IMR-90 (cell line): ENCODE data around the gene CES1. TPM values are rescaled to one million over a fixed set of nuclear protein-coding genes. Genes with fewer than 3 reads are reported as not detected.

Experiments
- ATAC-seq: fragments of 200-7000 bp; cut with Tn5 transposase; 2 replicates; pipeline ENCODE4 v1.9.1; 2020; ENCODE audit warnings: low read depth, mild to moderate bottlenecking, moderate library complexity
- BruUV-seq: library from RNA; stranded (reverse); fragments of 400-500 nt; replicated peaks from 2 replicates; lab custom pipeline; 2021; lab: Mats Ljungman, UMichigan
- CTCF ChIA-PET: fragments of 300-600 bp; formaldehyde crosslinking; extraction: SDS; loops from one replicate; lab custom pipeline; 2021; ENCODE audit warnings: antibody characterized with exemption; lab: Yijun Ruan, JAX
- POLR2A ChIA-PET: fragments of 300-600 bp; sonication (Branson Sonifier 250); formaldehyde crosslinking; loops from one replicate; lab custom pipeline; 2022; ENCODE audit warnings: antibody characterized with exemption; ENCODE audit not compliant: unreplicated experiment; lab: Charles Lee
- DNase-seq: peaks from one replicate; pipeline ENCODE4 v3.0.0; 2013
- H2AFZ ChIP-seq: replicated peaks from 2 replicates; pipeline ENCODE3; 2013; ENCODE audit warnings: low read length, mild to moderate bottlenecking; ENCODE audit not compliant: poor library complexity
- H2AK5ac ChIP-seq: 2 replicates; pipeline ENCODE4 v1.6.1; 2013; ENCODE audit warnings: low read depth, low read length, inconsistent platforms
- H2AK9ac ChIP-seq: replicated peaks from 2 replicates; pipeline ENCODE3; 2013; ENCODE audit warnings: mild to moderate bottlenecking, low read depth, low read length, moderate library complexity; ENCODE audit not compliant: poor library complexity
- H2BK120ac ChIP-seq: 2 replicates; pipeline ENCODE4 v1.6.1; 2013; ENCODE audit warnings: low read depth, low read length, inconsistent platforms
- H2BK15ac ChIP-seq: 3 replicates; pipeline ENCODE4 v1.6.1; 2013; ENCODE audit warnings: low read depth, low read length, inconsistent platforms
- H2BK20ac ChIP-seq: 2 replicates; pipeline ENCODE4 v1.6.1; 2013; ENCODE audit warnings: low read depth, mild to moderate bottlenecking, inconsistent platforms, low read length, moderate library complexity
- H2BK5ac ChIP-seq: 2 replicates; pipeline ENCODE4 v1.6.1; 2013; ENCODE audit warnings: mild to moderate bottlenecking, low read depth, low read length, inconsistent platforms; ENCODE audit not compliant: poor library complexity, severe bottlenecking
- H3K14ac ChIP-seq: replicated peaks from 2 replicates; pipeline ENCODE4 v1.6.1; 2013; ENCODE audit warnings: low read depth, low read length, inconsistent platforms
- H3K18ac ChIP-seq: 2 replicates; pipeline ENCODE4 v1.6.1; 2013; ENCODE audit warnings: low read depth, low read length, control low read depth
- H3K23ac ChIP-seq: 2 replicates; pipeline ENCODE4 v1.6.1; 2013; ENCODE audit warnings: low read depth, low read length, inconsistent platforms
- H3K27ac ChIP-seq: 2 replicates; pipeline ENCODE4 v1.5.1; 2013; ENCODE audit warnings: mild to moderate bottlenecking, control low read depth, low read length; ENCODE audit not compliant: insufficient read depth
- H3K27me3 ChIP-seq: 2 replicates; pipeline ENCODE4 v1.6.1; 2013; ENCODE audit warnings: low read length; ENCODE audit not compliant: control insufficient read depth, insufficient read depth
- H3K36me3 ChIP-seq: 2 replicates; pipeline ENCODE4 v1.6.1; 2013; ENCODE audit warnings: low read length, mixed read lengths; ENCODE audit not compliant: control insufficient read depth, insufficient read depth
- H3K4ac ChIP-seq: 2 replicates; pipeline ENCODE4 v1.6.1; 2013; ENCODE audit warnings: low read depth, low read length, inconsistent platforms
- H3K4me1 ChIP-seq: 2 replicates; pipeline ENCODE4 v1.6.1; 2013; ENCODE audit warnings: low read length, mixed read lengths; ENCODE audit not compliant: control insufficient read depth, insufficient read depth
- H3K4me2 ChIP-seq: 2 replicates; pipeline ENCODE4 v1.6.1; 2013; ENCODE audit warnings: low read depth, mild to moderate bottlenecking, control low read depth, low read length, moderate library complexity
- H3K4me3 ChIP-seq: 2 replicates; pipeline ENCODE4 v1.5.1; 2013; ENCODE audit warnings: low read depth, mild to moderate bottlenecking, control low read depth, low read length, moderate library complexity; ENCODE audit not compliant: insufficient read depth
- H3K56ac ChIP-seq: 2 replicates; pipeline ENCODE4 v1.6.1; 2013; ENCODE audit warnings: low read length, inconsistent platforms; ENCODE audit not compliant: insufficient read depth; ENCODE audit errors: extremely low read depth
- H3K79me1 ChIP-seq, 2 experiments: 2 replicates each; pipeline ENCODE4 v1.6.1; 2013; ENCODE audit warnings: low read length in 2 of 2, inconsistent platforms in 1 of 2, low read depth in 1 of 2
- H3K9ac ChIP-seq: 2 replicates; pipeline ENCODE4 v1.6.1; 2013; ENCODE audit warnings: low read depth, low read length, control low read depth
- H3K9me1 ChIP-seq: 2 replicates; pipeline ENCODE4 v1.6.1; 2013; ENCODE audit warnings: low read length, inconsistent platforms; ENCODE audit not compliant: insufficient read depth
- H3K9me3 ChIP-seq: 2 replicates; pipeline ENCODE4 v1.6.1; 2013; ENCODE audit warnings: low read length; ENCODE audit not compliant: control insufficient read depth, insufficient read depth
- H4K20me1 ChIP-seq: 2 replicates; pipeline ENCODE4 v1.6.1; 2013; ENCODE audit warnings: low read length, inconsistent platforms; ENCODE audit not compliant: insufficient read depth
- H4K5ac ChIP-seq: 2 replicates; pipeline ENCODE4 v1.6.1; 2013; ENCODE audit warnings: mild to moderate bottlenecking, low read depth, low read length, control low read depth
- H4K8ac ChIP-seq, 2 experiments: 2 replicates each; pipeline ENCODE4 v1.6.1; 2013; ENCODE audit warnings: low read depth in 2 of 2, low read length in 2 of 2, control low read depth in 1 of 2, inconsistent platforms in 1 of 2
- H4K91ac ChIP-seq: 2 replicates; pipeline ENCODE4 v1.6.1; 2013; ENCODE audit warnings: low read depth, low read length, inconsistent platforms; ENCODE audit not compliant: insufficient read depth
- BHLHE40 ChIP-seq: fragments of 150-350 bp; IDR thresholded peaks from 2 replicates; pipeline ENCODE4 v1.6.1; 2016; ENCODE audit warnings: mild to moderate bottlenecking, low read depth, low read length
- CEBPB ChIP-seq: IDR thresholded peaks from 2 replicates; pipeline ENCODE4 v1.6.1; 2012; ENCODE audit warnings: low read depth, low read length, improper control_type of control experiment
- CTCF ChIP-seq: conservative IDR thresholded peaks from 2 replicates; pipeline ENCODE4 v1.5.1; 2012; ENCODE audit warnings: mild to moderate bottlenecking, low read depth, low read length, improper control_type of control experiment
- ELK1 ChIP-seq: fragments of 150-350 bp; IDR thresholded peaks from 2 replicates; pipeline ENCODE4 v1.6.1; 2016; ENCODE audit warnings: low read depth, mild to moderate bottlenecking, low read length, moderate library complexity, borderline replicate concordance
- FOS ChIP-seq: fragments of 150-350 bp; IDR thresholded peaks from 2 replicates; pipeline ENCODE4 v1.6.1; 2016; ENCODE audit warnings: low read depth, low read length
- MAFK ChIP-seq: IDR thresholded peaks from 2 replicates; pipeline ENCODE4 v1.6.1; 2012; ENCODE audit warnings: low read depth, low read length, improper control_type of control experiment
- MXI1 ChIP-seq: IDR thresholded peaks from 2 replicates; pipeline ENCODE4 v1.6.1; 2012; ENCODE audit warnings: low read depth, mild to moderate bottlenecking, low read length, moderate library complexity, borderline replicate concordance
- POLR2A ChIP-seq: IDR thresholded peaks from 2 replicates; pipeline ENCODE4 v1.6.1; 2012; ENCODE audit warnings: mild to moderate bottlenecking, low read depth, low read length
- RAD21 ChIP-seq: IDR thresholded peaks from 2 replicates; pipeline ENCODE4 v1.6.1; 2012; ENCODE audit warnings: low read length, improper control_type of control experiment
- RCOR1 ChIP-seq: IDR thresholded peaks from 2 replicates; pipeline ENCODE4 v1.6.1; 2012; ENCODE audit warnings: mild to moderate bottlenecking, low read length, improper control_type of control experiment; ENCODE audit not compliant: insufficient replicate concordance
- RFX5 ChIP-seq: IDR thresholded peaks from 2 replicates; pipeline ENCODE4 v1.8.0; 2012; ENCODE audit warnings: low read depth, mild to moderate bottlenecking, low read length, moderate library complexity
- SMC3 ChIP-seq: fragments of 150-350 bp; IDR thresholded peaks from 2 replicates; pipeline ENCODE4 v1.6.1; 2016; ENCODE audit warnings: low read depth, mild to moderate bottlenecking, antibody characterized with exemption, low read length, moderate library complexity
- USF2 ChIP-seq: fragments of 150-350 bp; IDR thresholded peaks from 2 replicates; pipeline ENCODE4 v1.6.1; 2017; ENCODE audit warnings: mild to moderate bottlenecking, antibody characterized with exemption, low read length, low read depth
- WGBS, 2 experiments: methylation state at CpG; one replicate each; pipeline versions ENCODE4 v1.1.5 to v1.1.7; 2013; ENCODE audit warnings: missing lambda C conversion rate in 2 of 2; ENCODE audit not compliant: insufficient read length in 1 of 2; ENCODE audit errors: extremely low coverage in 2 of 2; 5-methylcytosine and 5-hydroxymethylcytosine counted together
- dilution Hi-C: fragments of 300-500 bp; cut with HindIII; formaldehyde crosslinking; loops from one replicate; pipeline ENCODE4 v1.14.3; 2018; ENCODE audit warnings: low sequenced_read_pairs; ENCODE audit not compliant: unreplicated experiment
- in situ Hi-C: fragments of 300-500 bp; cut with MboI; formaldehyde crosslinking; loops from 3 replicates; pipeline ENCODE4 v1.14.3; 2019; ENCODE audit warnings: low sequenced_read_pairs, inconsistent platforms, mixed read lengths
- intact Hi-C: fragments of 100-400 bp; cut with micrococcal nuclease; formaldehyde crosslinking; loops from 2 replicates; pipeline ENCODE4 v1.10.0; 2022
- polyA plus RNA-seq, 3 experiments: library from polyadenylated mRNA; depleted of rRNA; stranded (reverse); fragments of >200 nt; gene quantifications; 2 replicates each; pipeline ENCODE4 v1.2.3, GENCODE V29; 2012; ENCODE audit warnings: low replicate concordance in 1 of 3
- total RNA-seq: library from RNA; depleted of rRNA; stranded (reverse); fragments of >200 nt; gene quantifications from 2 replicates; pipeline ENCODE4 v1.2.3, GENCODE V29; 2012

The CES1 gene
- total and polyA plus RNA-seq, 2 of the 4 experiments (the other 2 are of a cell fraction), result 0.03 TPM; not detected in 1

- Histone ChIP-seq H3K14ac (no peak overlapping the region), H2AK9ac (no peak overlapping the region), H3K36me3 (no peaks in the 10 kb centered on the region), H3K27ac (no peak overlapping the region), H3K79me1 (no peaks in the 10 kb centered on the region), H3K4ac (no peak overlapping the region), H4K20me1 (no peaks in the 10 kb centered on the region), H2BK5ac (no peak overlapping the region), H2BK15ac (no peak overlapping the region), H3K56ac (no peak overlapping the region), H3K9ac (no peak overlapping the region), H2BK120ac (no peak overlapping the region), H3K27me3 (no peaks in the 10 kb centered on the region; the same call in 1 of the 2 replicates), H3K9me3 (no peaks in the 10 kb centered on the region), H3K4me1 (no peaks in the 10 kb centered on the region), H4K5ac (no peak overlapping the region), H3K4me3 (no peak overlapping the region), H2AFZ (no peak overlapping the region), H2AK5ac (no peak overlapping the region), H3K4me2 (no peak overlapping the region; the same call in 1 of the 2 replicates), H3K23ac (no peak overlapping the region), H4K8ac (no peak overlapping the region), H4K91ac (no peak overlapping the region), H3K18ac (no peak overlapping the region), H3K9me1 (no peaks in the 10 kb centered on the region), H2BK20ac (no peak overlapping the region)
- no TSS peak for BruUV-seq
- dilution Hi-C loops, result no loop called here
- in situ Hi-C loops, result no loop called here
- ChIA-PET CTCF (no interaction called here), POLR2A (no interaction called here)
- no peak for ATAC-seq
- intact Hi-C loops, result no loop called here
- DNase-seq, result no peak
- 40% methylated on average over 10 of the region's 17 CpGs; no CpG with 5 or more reads in 1 of the 2 experiments for WGBS, 2 experiments
- TF ChIP-seq POLR2A (no peak), FOS (no peak), MXI1 (no peak), SMC3 (no peak), ELK1 (no peak), RAD21 (no peak), BHLHE40 (no peak), RFX5 (no peak), MAFK (no peak), RCOR1 (no peak), CEBPB (no peak), CTCF (no peak), USF2 (no peak)
These were observed 497 bp downstream of the CES1 start for GRCh38 chr16:55832425-55832772.
